ENCODE data around the gene RPP38. TPM values are rescaled to one million over a fixed set of nuclear protein-coding genes. Genes with fewer than 3 reads are reported as not detected.

Gene RPP38
- polyA plus RNA-seq, 1 experiment, result 20.8 TPM

GRCh38 chr10:15137636-15138035 lies 40.5 kb downstream of the RPP38 start:
- Histone ChIP-seq H3K27me3 (ENCODE audit: control insufficient read depth, insufficient read depth, low read length) (no peaks in the 10 kb centered on the region), H3K4me3 (ENCODE audit: low read depth, low read length) (no peak overlapping the region), H3K27ac (ENCODE audit: low read depth, low read length) (no peak overlapping the region), H3K9me3 (ENCODE audit: control insufficient read depth, insufficient read depth, low read length) (no peaks in the 10 kb centered on the region)
- TF ChIP-seq, protein P1, sequence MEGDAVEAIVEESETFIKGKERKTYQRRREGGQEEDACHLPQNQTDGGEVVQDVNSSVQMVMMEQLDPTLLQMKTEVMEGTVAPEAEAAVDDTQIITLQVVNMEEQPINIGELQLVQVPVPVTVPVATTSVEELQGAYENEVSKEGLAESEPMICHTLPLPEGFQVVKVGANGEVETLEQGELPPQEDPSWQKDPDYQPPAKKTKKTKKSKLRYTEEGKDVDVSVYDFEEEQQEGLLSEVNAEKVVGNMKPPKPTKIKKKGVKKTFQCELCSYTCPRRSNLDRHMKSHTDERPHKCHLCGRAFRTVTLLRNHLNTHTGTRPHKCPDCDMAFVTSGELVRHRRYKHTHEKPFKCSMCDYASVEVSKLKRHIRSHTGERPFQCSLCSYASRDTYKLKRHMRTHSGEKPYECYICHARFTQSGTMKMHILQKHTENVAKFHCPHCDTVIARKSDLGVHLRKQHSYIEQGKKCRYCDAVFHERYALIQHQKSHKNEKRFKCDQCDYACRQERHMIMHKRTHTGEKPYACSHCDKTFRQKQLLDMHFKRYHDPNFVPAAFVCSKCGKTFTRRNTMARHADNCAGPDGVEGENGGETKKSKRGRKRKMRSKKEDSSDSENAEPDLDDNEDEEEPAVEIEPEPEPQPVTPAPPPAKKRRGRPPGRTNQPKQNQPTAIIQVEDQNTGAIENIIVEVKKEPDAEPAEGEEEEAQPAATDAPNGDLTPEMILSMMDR (IDR thresholded peaks at IDR 0.05; ENCODE audit: low read depth, low read length), result no peak
- no peak for DNase-seq (ENCODE audit: low read depth, low spot score)
- ChIA-PET CTCF (interaction anchor here (0.7 to 1.0 kb wide), 4 partner anchors 10 to 583 kb away, joined by 3 to 5 read pairs (median 4); no protein-coding TSS in a partner anchor), POLR2A (interaction anchor here (0.5 to 0.7 kb wide), 4 partner anchors 15 to 192 kb away, joined by 5 read pairs; no protein-coding TSS in a partner anchor)

- POLR2A ChIA-PET, result no interaction called here
- TF ChIP-seq, protein P1 (IDR thresholded peaks at IDR 0.05; ENCODE audit: low read depth, low read length), result no peak
- Histone ChIP-seq H3K4me3 (ENCODE audit: low read depth, low read length) (no peak overlapping the region), H3K9me3 (ENCODE audit: control insufficient read depth, insufficient read depth, low read length) (no peaks in the 10 kb centered on the region), H3K27ac (ENCODE audit: low read depth, low read length) (no peak overlapping the region), H3K27me3 (ENCODE audit: control insufficient read depth, insufficient read depth, low read length) (no peaks in the 10 kb centered on the region)
- DNase-seq (ENCODE audit: low read depth, low spot score), result no peak
- CTCF ChIA-PET, result no interaction called here
Measured at GRCh38 chr10:15140698-15141097, 43.5 kb downstream of the RPP38 start.

DNA sequence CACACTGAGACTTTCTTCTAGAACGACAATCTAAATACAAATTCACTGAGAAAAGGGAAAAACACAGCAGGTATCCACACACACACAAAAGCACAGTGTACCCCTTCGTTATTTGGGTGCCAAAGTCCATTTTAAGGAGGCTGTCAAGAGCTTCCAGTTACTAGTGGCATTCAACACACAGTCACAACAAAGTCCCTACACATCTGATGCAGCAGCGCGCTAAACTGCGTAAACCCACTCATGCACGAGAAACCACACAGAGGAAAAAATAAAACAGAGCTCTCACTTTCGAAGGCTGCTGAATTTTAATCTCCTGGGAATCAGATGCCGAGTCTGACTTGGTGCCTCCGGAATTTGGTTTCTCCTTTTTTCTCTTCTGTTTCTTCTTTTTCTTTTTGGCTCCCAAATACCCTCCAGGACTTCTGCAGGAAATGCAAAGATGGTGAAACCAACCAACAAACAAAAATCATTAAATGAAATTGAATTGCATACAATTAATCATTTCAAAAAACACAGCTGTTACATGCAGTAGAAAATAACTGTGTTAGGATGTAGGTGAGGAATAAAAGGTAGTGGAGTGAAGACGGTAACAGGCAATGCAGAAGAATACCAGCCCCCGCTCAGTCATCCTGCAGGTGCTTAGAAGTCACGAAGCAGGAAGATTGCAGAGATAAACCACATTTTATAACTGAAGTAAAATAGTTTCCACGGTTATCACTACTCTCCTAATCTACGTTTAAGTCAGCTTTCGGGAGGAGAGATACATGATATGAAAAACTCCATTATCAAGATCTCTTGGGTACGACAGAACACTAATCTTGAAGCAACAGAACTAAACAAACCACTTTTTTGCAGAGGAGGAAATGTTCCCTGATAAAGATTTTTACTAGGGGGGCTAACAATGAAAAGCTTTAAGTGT lies 44.2 kb downstream of the RPP38 start:
- no peaks in the 10 kb centered on the region for H3K27me3 ChIP-seq (ENCODE audit: control insufficient read depth, insufficient read depth, low read length)
- DNase-seq (ENCODE audit: low read depth, low spot score), result no peak
- ChIA-PET CTCF (no interaction called here), POLR2A (no interaction called here)
- no peak overlapping the region for H3K27ac ChIP-seq (ENCODE audit: low read depth, low read length)
- H3K4me3 ChIP-seq (ENCODE audit: low read depth, low read length), result no peak overlapping the region
- TF ChIP-seq, protein P1 (IDR thresholded peaks at IDR 0.05; ENCODE audit: low read depth, low read length), result no peak
- H3K9me3 ChIP-seq (ENCODE audit: control insufficient read depth, insufficient read depth, low read length), result no peaks in the 10 kb centered on the region

DNA sequence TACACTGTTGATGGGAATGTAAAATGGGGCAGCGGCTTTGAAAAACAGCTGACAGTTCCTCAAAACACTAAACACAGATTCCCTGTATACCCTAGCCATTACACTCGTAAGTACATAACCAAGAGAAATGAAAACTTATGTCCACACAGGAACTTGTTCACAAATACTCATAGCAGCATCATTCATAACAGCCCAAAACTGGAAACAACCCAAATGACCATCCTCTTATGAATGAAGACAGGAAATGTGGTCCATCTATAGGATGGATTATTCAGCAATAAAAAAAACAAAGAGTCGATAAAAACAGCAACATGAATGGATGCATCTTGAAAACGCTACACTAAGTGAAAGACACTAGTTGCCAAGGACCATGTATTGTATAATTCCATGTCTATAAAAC lies 47.6 kb downstream of the RPP38 start:
- POLR2A ChIA-PET, result no interaction called here

DNA sequence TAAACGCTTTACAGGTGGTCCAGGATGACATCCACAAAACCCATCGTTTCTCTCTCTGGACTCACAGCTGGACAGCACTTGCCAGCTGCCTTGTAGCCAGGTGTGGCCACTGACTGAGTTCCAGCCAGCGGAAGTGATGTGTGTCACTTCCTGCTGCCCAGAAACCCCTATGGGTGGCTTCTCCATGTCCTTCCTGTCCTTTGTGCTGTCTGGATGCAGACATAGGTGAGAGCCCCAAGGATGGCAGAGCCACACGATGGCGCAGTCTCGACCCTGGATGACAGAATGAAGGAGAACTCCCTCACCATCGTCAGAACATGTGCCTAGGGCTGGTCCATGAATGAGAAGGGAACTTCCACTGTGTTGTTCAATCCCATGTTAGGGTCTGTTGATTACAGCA lies 49.2 kb downstream of the RPP38 start:
- DNase-seq (ENCODE audit: low read depth, low spot score), result no peak
- ChIA-PET CTCF (no interaction called here), POLR2A (no interaction called here)
- no peak overlapping the region for H3K4me3 ChIP-seq (ENCODE audit: low read depth, low read length)
- TF ChIP-seq, protein P1 (IDR thresholded peaks at IDR 0.05; ENCODE audit: low read depth, low read length), result no peak
- no peaks in the 10 kb centered on the region for H3K27me3 ChIP-seq (ENCODE audit: control insufficient read depth, insufficient read depth, low read length)
- no peaks in the 10 kb centered on the region for H3K9me3 ChIP-seq (ENCODE audit: control insufficient read depth, insufficient read depth, low read length)
- H3K27ac ChIP-seq (ENCODE audit: low read depth, low read length), result no peak overlapping the region

More for the DNA sequence above, 47.6 kb downstream of the RPP38 start:
- no peak overlapping the region for H3K4me3 ChIP-seq (ENCODE audit: low read depth, low read length)
- CTCF ChIA-PET, result no interaction called here
- no peak for DNase-seq (ENCODE audit: low read depth, low spot score)
- no peaks in the 10 kb centered on the region for H3K9me3 ChIP-seq (ENCODE audit: control insufficient read depth, insufficient read depth, low read length)
- H3K27me3 ChIP-seq (ENCODE audit: control insufficient read depth, insufficient read depth, low read length), result no peaks in the 10 kb centered on the region
- TF ChIP-seq, protein P1 (IDR thresholded peaks at IDR 0.05; ENCODE audit: low read depth, low read length), result no peak
- H3K27ac ChIP-seq (ENCODE audit: low read depth, low read length), result no peak overlapping the region
